T-helper 9 cell (primary cell): ENCODE data around the gene ETFA.
"Not testable (repeated sequence)": the region's sequence is repeated elsewhere in the genome, so short reads cannot be mapped to it uniquely, and the experiment has no call there.

ENCODE experiments used
- DNase-seq: peaks from one replicate; pipeline ENCODE4 v3.0.0-alpha.2; 2020

ETFA gene

DNA sequence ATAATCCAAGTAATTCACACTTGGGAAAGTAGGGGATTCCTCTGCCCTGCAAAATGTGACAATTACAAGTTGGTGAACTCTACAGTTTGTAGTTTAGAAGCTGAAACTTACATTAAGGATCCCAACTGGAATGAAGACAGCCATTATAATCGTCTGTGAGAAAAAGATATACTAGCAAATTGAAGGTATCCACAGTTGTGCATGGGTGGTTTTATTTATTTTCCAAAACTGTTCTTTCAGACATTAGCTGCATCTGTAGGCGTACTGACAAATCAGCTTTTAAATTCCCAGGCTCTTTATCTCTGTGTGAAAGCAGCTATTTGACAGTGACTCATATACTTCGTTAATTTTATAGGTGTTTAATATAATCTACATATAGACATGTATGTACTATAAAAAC lies 12.8 kb upstream of the ETFA start:
- DNase-seq, result no peak

GRCh38 chr15:76321602-76322001 lies 10.3 kb upstream of the ETFA start:
- DNase-seq, result no peak

GRCh38 chr15:76321171-76321570 lies 9.9 kb upstream of the ETFA start:
- DNase-seq, result no peak

DNA sequence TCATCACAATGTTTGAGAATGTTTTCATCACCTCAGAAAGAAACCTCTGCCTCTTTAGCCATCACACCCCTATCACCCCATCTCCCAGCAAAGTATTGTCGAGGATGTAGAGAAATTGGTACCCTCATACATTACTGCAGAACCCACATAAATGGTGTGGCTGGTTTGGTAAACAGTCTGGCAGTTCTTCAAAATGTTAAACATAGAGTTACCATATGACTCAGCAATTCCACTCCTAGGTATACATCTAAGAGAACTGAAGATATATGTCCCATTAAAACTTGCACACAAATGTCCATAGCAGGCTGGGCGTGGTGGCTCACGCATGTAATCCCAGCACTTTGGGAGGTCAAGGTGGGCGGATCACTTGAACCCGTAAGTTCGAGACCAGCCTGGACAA lies 8.7 kb upstream of the ETFA start:
- DNase-seq, result no peak

GRCh38 chr15:76313731-76314130 lies 2.5 kb upstream of the ETFA start:
- no peak for DNase-seq

- DNase-seq, result not testable (repeated sequence)
Observed at GRCh38 chr15:76313175-76313567, 1.9 kb upstream of the ETFA start.

DNA sequence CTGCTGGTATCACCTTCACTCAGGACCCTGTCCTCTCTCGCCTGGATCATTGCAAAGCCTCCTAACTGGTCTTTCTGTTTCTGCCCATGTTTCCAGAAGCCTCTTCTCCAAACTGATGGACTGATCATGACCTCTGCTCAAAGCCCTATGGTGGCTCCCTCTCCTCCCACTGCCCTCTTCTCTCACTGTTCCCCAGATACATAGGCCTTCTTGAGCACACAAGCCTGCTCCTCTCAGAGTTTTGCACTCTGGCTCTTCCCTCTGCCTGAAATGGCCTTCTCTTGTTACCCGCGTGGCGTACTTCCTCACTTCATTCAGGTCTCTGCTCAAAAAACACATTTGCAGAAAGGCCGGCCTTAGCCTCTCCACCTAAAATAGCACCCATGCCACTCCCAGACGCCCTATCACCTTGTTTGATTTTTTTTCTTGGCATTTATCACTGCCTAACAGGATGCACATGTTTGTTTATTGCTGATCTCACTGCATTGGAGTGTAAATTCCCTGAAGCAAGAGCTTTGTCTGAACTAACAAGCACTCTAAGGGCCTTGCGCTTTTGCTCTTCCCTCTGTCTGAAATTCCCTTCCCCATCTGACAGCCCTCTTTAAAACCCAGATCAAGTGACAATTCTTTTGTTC lies 1.4 kb upstream of the ETFA start:
- no peak for DNase-seq

DNA sequence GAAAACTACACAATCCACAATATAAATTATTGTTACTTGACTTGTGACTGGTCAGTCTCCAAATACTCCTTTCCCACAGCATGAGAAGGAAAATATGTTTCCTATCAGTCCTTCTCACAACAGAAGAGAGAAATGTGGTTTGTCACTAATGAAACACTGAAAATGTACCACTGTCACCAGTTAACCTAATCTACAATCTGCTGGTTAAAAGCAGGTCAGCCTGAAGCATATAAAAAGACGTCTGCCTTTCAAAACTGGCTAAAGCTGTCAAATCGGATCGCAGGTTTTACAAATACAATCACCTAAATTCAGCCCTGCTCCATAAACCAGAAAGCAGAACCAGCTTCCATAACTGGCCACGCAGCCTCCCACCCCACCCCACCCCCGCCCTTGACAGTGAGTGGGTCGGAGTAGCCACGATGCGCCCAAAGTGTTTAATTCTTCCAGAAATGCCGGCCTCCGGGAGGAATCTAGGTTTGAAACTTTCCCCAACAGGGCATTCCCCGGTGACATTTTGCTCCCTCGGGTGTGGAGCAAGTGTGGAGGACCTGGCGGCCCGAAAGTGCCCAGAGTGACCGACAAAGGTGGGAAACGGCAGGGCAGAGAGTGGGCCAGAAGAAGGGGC lies 682 bp downstream of the ETFA start:
- DNase-seq, result no peak

- no peak for DNase-seq
Observed at GRCh38 chr15:76309601-76310330, 1.5 kb downstream of the ETFA start.

GRCh38 chr15:76303909-76304308 lies 7.4 kb downstream of the ETFA start:
- DNase-seq, result no peak

DNA sequence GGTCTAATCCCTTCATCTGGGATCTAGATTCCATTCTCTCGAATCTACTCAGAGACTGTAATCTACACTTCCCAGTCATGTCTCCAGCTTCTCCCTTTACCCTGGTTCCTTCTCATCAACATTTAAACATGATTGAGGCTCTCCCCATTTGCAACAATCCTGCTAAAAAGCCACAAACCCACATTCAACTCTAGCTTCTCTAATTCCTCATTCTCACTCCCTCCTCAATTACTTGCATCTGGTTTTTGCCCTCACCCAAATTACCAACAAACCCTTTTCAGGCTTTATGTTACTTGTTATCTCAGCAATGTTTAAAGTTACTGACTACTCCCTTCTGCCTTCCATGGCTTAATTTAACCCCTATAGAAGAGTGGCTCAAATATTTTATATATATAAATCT lies 11.5 kb downstream of the ETFA start:
- DNase-seq, result no peak

DNA sequence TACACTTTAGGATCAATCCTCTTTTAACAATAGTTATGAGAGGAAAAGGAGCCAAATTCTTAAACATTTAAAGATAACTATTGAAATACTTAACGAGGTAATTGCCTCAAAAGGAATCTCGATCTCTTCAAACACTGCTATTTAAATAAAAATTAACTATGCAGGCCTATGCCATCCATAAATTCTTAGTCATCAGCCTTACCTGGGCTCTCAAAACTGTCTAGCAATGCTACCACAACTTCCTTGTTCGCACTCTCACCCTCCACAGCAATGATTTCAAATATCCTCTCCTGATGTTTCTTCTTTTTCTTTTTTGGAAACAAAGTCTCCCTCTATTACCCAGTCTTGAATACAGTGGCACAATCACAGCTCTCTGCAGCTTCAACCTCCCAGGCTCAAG lies 12.3 kb downstream of the ETFA start:
- DNase-seq, result no peak

DNA sequence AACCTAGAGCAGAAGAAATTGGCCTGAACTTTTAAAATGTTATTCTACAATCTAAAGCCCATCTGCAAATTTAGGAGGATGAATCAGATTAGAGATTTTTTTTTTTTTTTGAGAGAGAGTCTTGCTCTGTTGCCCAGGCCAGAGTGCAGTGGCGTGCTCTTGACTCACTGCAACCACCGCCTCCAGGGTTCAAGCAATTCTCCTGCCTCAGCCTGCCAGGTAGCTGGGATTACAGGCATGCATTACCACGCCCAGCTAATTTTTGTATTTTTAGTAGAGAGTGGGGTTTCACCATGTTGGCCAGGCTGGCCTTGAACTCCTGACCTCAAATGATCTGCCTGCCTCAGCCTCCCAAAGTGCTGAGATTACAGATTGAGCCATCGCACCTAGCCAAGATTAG lies 13.3 kb downstream of the ETFA start:
- not testable (repeated sequence) for DNase-seq

GRCh38 chr15:76296849-76297248 lies 14.4 kb downstream of the ETFA start:
- no peak for DNase-seq

DNA sequence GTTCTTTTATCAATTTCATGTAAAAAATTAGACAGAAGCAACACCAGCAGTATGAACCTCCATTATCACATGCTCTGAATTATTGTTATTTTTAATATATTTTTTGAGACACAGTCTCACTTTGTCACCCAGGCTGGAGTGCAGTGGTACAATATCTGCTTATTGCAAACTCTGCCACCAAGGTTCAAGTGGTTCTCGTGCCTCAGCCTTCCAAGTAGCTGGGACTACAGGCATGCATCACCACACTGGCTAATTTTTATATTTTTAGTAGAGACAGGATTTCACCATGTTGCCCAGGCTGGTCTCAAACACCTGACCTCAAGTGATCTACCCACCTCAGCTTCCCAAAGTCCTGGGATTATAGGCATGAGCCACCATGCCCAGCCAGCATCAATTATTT lies 16.8 kb downstream of the ETFA start:
- DNase-seq, result not testable (repeated sequence)

DNA sequence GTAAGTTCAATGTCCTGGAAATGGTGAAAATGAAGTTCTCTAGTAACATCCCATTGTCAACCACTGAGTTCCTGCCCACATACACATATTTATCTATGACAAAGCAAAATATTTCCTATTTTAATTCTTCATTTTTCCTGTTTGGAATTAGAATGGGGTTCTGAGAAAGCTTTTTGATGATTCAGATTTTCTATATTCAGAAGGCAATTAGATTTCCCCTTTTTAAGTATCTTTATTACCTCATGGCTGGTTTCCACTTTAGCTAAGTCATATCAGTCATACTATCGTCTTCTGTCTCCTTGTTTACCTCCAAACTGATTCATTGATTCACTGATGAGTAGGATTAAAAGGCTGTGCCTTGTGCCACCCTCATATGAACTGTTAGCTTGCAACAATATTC lies 17.9 kb downstream of the ETFA start:
- no peak for DNase-seq

GRCh38 chr15:76289582-76289981 lies 21.7 kb downstream of the ETFA start:
- no peak for DNase-seq

- no peak for DNase-seq
Observed at GRCh38 chr15:76286271-76286879, 24.9 kb downstream of the ETFA start.

DNA sequence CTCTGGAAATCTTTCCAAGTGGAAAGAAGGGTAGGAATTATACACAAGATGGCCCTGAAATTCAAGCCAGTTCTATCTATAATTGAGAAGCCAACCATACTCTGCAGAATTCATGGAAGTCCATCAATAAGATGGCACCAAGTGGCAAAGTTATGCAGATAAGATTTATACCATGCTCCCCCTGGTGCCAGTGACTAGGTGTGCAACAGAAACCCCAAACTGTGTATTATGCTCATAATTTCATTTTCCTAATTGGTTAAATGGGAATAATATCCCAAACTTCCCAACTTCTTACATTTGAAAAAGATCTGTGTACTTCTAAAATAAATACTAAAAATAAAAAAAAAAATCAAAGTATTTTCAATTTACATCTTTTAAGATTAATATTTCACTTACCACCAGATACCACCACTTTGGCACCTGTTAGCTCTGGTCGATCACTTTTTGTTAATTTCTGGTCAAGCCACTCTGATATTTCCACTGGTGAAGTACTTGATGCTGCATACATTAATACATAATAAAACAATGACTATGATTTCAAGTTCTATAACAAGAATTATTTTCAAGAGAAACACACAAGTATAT lies 25.9 kb downstream of the ETFA start:
- no peak for DNase-seq

DNA sequence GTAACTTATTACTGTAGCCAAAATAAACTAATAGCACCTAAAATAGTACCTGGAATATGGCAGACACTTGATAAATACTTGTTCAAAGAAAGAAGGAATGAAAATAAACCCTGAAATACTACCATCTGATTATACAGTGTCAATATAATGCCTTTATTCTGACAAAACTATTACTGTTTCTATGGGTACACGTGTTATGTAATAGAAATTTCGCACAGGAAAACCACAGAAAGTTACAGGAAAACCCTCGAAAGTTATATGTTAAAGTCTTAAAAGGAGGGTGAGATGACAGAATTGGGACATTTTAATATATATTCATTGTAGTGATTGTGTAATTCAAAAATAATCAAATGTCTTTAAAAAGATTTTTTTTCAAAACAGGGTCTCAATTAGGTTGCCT lies 28.8 kb downstream of the ETFA start:
- no peak for DNase-seq

DNA sequence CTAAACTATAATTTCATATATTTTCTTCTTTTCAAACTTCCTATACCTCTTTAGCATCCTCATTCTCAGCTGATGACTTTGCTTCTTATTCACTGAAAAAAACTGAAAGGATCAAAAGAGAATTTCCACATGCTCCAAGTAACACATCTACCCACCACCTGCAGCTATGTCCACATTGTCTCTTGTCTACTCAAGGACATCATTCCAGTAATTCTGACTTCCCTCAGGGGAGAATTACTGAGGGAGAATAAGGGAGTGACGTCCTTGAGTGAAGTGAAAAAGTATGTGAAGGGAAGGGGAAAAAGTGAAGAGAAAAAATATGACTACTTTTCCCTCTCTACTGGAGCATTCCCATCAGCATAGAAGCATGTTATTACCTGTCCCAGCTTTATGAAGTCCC lies 32.6 kb downstream of the ETFA start:
- DNase-seq, result no peak

- DNase-seq, result no peak
Observed at GRCh38 chr15:76274821-76275220, 36.4 kb downstream of the ETFA start.

GRCh38 chr15:76274226-76274625 lies 37.0 kb downstream of the ETFA start:
- DNase-seq, result no peak

DNA sequence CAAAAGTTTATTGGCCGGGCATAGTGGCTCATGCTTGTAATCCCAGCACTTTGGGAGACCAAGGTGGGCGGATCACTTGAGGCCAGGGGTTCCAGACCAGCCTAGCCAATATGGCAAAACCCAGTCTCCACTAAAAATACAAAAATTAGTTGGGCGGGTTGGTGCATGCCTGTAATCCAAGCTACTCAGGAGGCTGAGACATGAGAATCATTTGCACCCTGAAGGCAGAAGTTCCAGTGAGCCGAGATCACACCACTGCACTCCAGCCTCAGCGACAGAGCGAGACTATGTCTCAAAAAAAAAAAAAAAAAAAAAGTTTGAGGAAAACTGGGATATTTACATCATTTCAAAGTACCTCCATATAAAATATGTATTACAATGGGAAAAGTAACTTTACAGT lies 40.4 kb downstream of the ETFA start:
- no peak for DNase-seq
